Fibroblast of lung (primary cell): ENCODE data around the gene HSPB6.

Experiments
- CTCF ChIP-seq, 2 donors: IDR thresholded peaks in 1 of 2; conservative IDR thresholded peaks in 1 of 2; 1 replicate in 1 of 2; 2 replicates in 1 of 2; pipeline ENCODE4 v1.5.1; 2011 to 2012; ENCODE audit warnings: low read length in 2 of 2, control low read depth in 1 of 2, inconsistent platforms in 1 of 2, low read depth in 1 of 2, mild to moderate bottlenecking in 1 of 2
- EZH2 ChIP-seq: IDR thresholded peaks from 2 replicates; pipeline ENCODE4 v1.5.1; 2012; ENCODE audit warnings: low read length, control low read depth, mild to moderate bottlenecking; ENCODE audit errors: missing control alignments

GRCh38 chr19:35774274-35775045 is 17.6 kb upstream of the HSPB6 start:
- no peak for TF ChIP-seq EZH2
- no peak for TF ChIP-seq CTCF (conservative IDR thresholded peaks at IDR 0.05 in 1 of 2, IDR thresholded peaks at IDR 0.05 in 1 of 2; ENCODE audit: low read depth in 1 of 2, low read length in 2 of 2)
